Embryonic facial prominence (tissue), 1 donor: ENCODE data around the gene ANKS1B.

ENCODE experiments used
- DNase-seq: peaks from one replicate; pipeline ENCODE4 v3.0.0-alpha.2; 2016; ENCODE audit errors: extremely low spot score

ANKS1B gene

GRCh38 chr12:98882526-98882925 lies 1102.2 kb downstream of the ANKS1B start:
- DNase-seq, result no peak

GRCh38 chr12:98873776-98874175 lies 1111.0 kb downstream of the ANKS1B start:
- no peak for DNase-seq

- no peak for DNase-seq
These were observed 1114.2 kb downstream of the ANKS1B start for GRCh38 chr12:98870504-98870903.

GRCh38 chr12:98869886-98870503 lies 1114.7 kb downstream of the ANKS1B start:
- no peak for DNase-seq

DNA sequence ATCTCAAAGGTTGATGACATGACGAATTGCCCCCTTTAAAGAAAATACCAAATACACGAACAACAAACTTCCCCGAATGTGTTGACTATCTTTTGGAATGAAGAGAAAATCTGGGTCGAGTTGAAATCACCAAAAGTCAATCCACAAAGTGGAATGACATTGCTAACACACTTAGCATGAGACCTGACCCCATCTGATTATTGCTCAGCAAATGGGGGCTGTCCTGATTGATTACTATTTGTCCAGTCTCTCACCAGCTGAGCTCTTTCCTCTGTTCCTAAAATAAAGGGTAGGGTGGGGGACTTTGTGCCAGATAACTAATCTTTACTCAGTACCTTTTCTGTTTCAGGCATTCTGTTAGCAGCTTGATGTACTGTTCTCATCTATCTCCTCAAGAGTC lies 1116.2 kb downstream of the ANKS1B start:
- no peak for DNase-seq

GRCh38 chr12:98868076-98868475 lies 1116.7 kb downstream of the ANKS1B start:
- DNase-seq, result no peak

DNA sequence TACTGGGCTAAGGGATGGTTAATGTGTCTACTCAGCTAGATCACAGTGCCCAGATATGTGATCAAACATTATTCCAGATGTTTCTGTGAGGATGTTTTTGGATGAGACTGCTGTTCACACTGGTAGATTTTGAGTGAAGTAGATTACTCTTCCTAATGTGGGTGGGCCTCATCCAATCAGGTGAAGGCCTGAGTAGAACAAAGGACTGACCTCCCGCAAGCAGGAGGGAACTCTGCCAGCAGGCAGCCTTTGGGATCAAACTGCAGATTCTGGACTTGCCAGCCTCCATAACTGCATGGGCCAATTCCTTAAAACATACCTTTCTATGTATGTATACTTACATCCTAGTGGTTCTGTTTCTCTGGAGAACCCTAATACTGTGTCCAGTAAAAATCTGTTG lies 1120.4 kb downstream of the ANKS1B start:
- no peak for DNase-seq

GRCh38 chr12:98863167-98863566 lies 1121.6 kb downstream of the ANKS1B start:
- DNase-seq, result no peak

- DNase-seq, result no peak
These were observed 1123.5 kb downstream of the ANKS1B start for GRCh38 chr12:98861251-98861650.

DNA sequence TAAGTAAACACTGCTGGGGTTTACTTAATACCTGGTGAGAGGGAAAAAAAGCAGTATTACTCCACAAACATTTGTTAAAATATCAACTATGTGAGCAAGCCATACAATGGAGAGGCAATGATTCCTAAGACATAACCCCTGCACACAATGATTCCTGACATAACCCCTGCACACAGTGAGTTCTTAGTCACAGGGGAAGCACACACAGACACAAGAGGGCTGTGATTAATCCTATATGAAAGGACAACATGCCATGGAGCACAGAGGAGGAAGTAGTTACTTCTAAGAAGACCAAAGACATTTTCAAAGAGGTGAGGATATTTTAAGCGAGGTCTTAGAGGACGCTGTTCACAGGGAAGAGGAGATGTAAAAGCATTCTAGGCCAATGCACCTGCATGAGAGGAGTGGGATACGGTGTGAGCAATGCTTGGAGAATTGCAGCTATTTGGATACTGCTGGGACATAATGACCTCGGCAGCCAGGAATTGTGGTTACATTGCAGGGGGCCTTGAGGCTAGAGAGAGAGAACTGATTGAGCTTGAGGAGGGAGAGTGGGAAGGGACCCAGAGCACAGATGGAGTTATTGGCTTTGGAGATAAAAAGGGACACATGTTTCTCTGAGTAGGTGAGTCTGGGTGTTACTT lies 1127.7 kb downstream of the ANKS1B start:
- DNase-seq, result no peak

GRCh38 chr12:98852181-98852580 lies 1132.6 kb downstream of the ANKS1B start:
- no peak for DNase-seq

GRCh38 chr12:98847242-98847641 lies 1137.5 kb downstream of the ANKS1B start:
- no peak for DNase-seq

DNA sequence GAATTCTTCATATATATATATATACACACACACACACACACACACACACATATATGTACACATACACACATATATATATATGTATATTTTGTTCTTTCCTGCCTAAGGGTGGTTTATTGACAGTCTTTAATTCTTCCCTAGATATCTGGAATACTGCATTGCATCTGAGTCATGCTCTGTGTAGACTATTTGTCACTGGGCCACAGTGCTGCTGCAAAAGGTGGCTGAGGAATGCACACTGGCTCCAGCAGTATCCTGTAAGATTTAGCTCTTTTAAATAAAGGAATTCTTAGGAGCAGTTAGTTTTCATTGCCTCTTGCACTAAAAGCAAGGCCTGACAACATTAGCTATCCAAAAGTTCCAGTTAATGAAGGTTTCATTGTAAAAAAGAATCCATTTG lies 1138.8 kb downstream of the ANKS1B start:
- DNase-seq, result no peak

DNA sequence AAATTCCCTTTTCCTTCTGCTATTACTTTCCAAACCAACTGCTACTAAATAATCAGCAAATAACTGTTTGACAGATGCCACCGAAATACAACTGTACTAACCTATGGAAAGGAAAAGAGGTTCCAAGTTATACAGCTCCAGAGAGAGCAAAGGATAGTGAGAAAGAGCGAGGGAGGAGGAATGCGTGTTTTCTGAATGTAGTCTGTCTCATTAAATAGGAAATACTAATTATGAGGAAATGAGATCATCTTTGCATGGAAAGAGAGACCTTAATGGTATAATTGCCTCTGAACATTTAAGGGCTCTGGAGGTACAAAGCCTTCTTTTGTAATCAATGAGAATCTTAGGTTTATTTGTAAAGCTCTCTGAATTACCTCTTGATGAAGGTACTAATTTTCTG lies 1144.4 kb downstream of the ANKS1B start:
- DNase-seq, result no peak

DNA sequence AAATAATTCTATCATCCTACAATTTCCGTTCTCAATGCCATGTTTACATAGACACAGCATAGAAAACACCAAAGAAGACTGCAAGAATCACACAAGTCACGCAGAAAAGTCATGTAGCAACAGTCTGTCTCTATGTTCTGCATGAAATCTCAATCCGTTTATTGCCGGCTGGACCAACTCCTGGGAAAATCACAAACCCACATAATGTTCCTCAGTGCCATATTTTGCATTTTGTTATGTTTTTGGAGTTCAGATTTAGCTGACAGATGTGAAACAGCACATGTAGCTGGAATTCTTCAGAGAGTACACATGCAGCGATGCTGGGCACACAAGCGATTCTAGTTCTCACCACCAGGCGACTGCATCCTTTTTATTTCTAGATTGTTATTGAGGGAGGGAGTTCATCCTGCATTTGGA lies 1146.5 kb downstream of the ANKS1B start:
- peak; percentile 33 for DNase-seq

GRCh38 chr12:98837134-98837752 lies 1147.5 kb downstream of the ANKS1B start:
- DNase-seq, result peak; percentile 29

DNA sequence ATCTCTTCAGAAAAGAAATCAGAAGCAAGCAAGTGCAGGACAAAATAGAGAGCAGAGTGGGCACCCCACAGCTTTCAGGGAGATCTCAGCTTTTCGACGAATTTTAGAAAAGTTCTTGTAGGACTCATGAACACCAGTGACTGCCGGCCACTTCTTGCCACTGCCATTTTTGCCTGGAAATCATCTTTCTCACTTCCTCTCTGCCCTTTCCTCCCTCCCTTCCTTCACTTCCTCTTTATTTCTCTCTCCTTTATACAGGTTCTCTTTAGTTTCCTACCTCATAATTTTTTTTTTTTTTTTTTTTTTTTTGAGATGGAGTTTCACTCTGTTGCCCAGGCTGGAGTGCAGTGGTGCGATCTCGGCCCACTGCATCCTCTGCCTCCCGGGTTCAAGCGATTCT lies 1154.1 kb downstream of the ANKS1B start:
- no peak for DNase-seq

GRCh38 chr12:98828802-98829600 lies 1155.7 kb downstream of the ANKS1B start:
- no peak for DNase-seq

DNA sequence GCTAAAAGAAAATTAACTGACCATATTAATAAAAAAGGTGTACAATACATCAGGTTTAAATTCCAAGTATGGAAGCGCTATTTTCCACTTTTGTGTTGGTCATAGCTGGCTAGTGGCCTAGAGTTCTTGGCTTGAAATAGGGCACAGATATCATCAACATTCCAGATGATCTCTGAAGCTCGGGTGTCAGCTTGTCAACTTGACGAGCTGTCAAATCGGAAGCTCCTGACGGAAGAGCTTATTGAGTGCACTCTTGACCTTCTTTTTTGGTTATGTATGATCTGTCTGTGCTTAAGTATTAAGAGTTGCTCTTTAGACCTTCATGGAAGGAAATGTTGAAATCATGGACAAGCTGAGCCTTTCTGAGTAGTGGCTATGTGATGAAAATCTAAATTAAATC lies 1161.7 kb downstream of the ANKS1B start:
- no peak for DNase-seq

DNA sequence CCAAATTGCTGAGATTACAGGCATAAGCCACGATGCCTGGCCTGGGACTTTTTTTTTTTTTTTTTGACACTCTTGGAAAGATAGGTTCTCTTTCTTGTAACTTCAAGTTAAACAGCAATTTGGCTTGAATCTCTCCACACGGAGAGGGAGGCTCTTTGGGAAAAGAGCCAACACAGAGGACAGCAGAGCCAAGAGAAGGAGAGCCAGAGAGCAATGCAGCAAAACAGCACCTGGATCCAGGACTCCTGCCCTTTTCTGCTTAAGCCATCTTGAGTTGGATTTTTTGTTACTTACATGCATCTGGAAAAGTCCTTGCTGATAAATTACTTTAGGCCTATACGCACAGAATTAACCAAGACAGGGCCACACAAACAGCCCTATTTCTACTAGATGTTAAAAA lies 1162.9 kb downstream of the ANKS1B start:
- DNase-seq, result no peak

- DNase-seq, result no peak
These were observed 1163.5 kb downstream of the ANKS1B start for GRCh38 chr12:98821232-98821631.

GRCh38 chr12:98819821-98820404 lies 1164.8 kb downstream of the ANKS1B start:
- no peak for DNase-seq
